Measurements from ENCODE around the gene TMEM175.

DNA sequence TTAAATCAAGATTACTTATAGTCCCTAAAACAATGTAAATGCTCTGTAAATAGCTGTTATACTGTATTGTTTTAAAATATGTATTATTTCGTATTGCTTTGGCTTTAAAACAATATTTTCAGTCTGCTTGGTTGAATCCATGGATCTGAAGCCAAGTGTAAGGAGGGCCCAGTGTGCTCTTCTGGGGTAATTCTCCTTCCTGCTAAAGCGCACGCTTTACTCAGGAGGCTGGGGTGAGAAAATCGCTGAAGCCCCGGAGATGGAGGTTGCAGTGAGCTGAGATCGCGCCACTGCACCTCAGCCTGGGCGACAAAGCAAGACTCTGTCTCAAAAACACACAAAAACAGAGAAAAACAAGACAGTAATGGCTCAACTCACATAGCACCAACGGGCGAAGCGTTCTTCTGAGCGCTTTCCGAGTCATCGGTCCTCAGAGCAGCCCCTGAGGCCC, 54.2 kb downstream of the TMEM175 start:
- TF ChIP-seq CTCF (IDR thresholded peaks at IDR 0.05) (no peak), POLR2A (IDR thresholded peaks at IDR 0.05) (no peak)

Measured in tibial nerve (tissue), 3 donors.